Left lung (tissue), 10 donors: ENCODE data around the gene IGSF9. TPM values are rescaled to one million over a fixed set of nuclear protein-coding genes. Genes with fewer than 3 reads are reported as not detected.

ENCODE experiments used
- ATAC-seq: fragments of 200-7000 bp; cut with Tn5 transposase; one replicate; pipeline ENCODE4 v1.9.1; 2020; ENCODE audit warnings: moderate library complexity
- DNase-seq, 4 donors: peaks; one replicate each; pipeline ENCODE4 v3.0.0-alpha.2; 2013 to 2020
- H3K27ac ChIP-seq, 2 donors: fragments of 200-600 bp; sonication (generic) in 1 of 2; one replicate each; pipeline versions ENCODE4 v1.5.0 to v1.8.0; 2020 to 2021
- H3K27me3 ChIP-seq, 2 donors: fragments of 200-600 bp; sonication (generic) in 1 of 2; one replicate each; pipeline versions ENCODE4 v1.5.0 to v1.8.0; 2020 to 2021
- H3K36me3 ChIP-seq, 2 donors: fragments of 200-600 bp; sonication (generic) in 1 of 2; one replicate each; pipeline versions ENCODE4 v1.5.0 to v1.8.0; 2020 to 2021
- H3K4me1 ChIP-seq, 2 donors: fragments of 200-600 bp; one replicate each; pipeline ENCODE4 v1.8.0; 2021
- H3K4me3 ChIP-seq, 2 donors: fragments of 200-600 bp; sonication (generic) in 1 of 2; one replicate each; pipeline versions ENCODE4 v1.5.0 to v1.8.0; 2020 to 2021; ENCODE audit warnings: mild to moderate bottlenecking in 1 of 2
- H3K9me3 ChIP-seq, 2 donors: fragments of 200-600 bp; sonication (generic) in 1 of 2; one replicate each; pipeline versions ENCODE4 v1.5.0 to v1.8.0; 2020 to 2021
- CTCF ChIP-seq, 2 donors: fragments of 200-600 bp; sonication (generic) in 1 of 2; IDR thresholded peaks; one replicate each; pipeline versions ENCODE4 v1.5.0 to v1.8.0; 2021; ENCODE audit warnings: antibody characterized with exemption in 2 of 2
- intact Hi-C, 2 donors: fragments of 100-400 bp; cut with DNase I; formaldehyde crosslinking; loops; one replicate each; pipeline versions ENCODE4 v1.11.2 to v1.14.2; 2022
- polyA plus RNA-seq, 6 donors: library from polyadenylated mRNA; unstranded; fragments of 120-200 nt; gene quantifications; one replicate each; pipeline ENCODE4 v1.2.1, GENCODE V29; 2013; ENCODE audit not compliant: insufficient read length in 6 of 6
- total RNA-seq, 2 donors: library from RNA; stranded (reverse); fragmentation: NEBNext Ultra II Directional; extraction: Animal tissue kit (Norgen Biotek cat#: 25700); gene quantifications; one replicate each; pipeline ENCODE4 v1.2.1, GENCODE V29; 2021
- donor health status: DM: no; HTN: yes; CAD: no.
- donor health status: DM: no; HTN: no; CAD: no.

Gene IGSF9
- total and polyA plus RNA-seq, 8 donors: 2.8 to 16.9 (median 13.6) TPM

- H3K4me1 ChIP-seq: no peaks in the 10 kb centered on the region
- H3K27me3 ChIP-seq: peaks cover 0 to 14% of the 10 kb centered on the region in 2 donors
- ATAC-seq (no peak), DNase-seq (no peak)
- no peak overlapping the region for H3K27ac ChIP-seq
- no peaks in the 10 kb centered on the region for H3K9me3 ChIP-seq
- H3K4me3 ChIP-seq: no peak overlapping the region
- no peaks in the 10 kb centered on the region for H3K36me3 ChIP-seq
- TF ChIP-seq CTCF (IDR thresholded peaks at IDR 0.05): no peak
- intact Hi-C loops: no loop called here
These were observed 10.0 kb upstream of the IGSF9 start for GRCh38 chr1:159955456-159955855.

GRCh38 chr1:159953536-159954515 is 8.4 kb upstream of the IGSF9 start, which contains the start of gene SLAMF9:
Gene SLAMF9 (minus strand): TSS chr1:159954237. CDS start chr1:159954137, 100 bp downstream.
- DNase-seq (no peak), ATAC-seq (peak; percentile 66)
- TF ChIP-seq CTCF (IDR thresholded peaks at IDR 0.05): no peak
- no peaks in the 10 kb centered on the region for H3K9me3 ChIP-seq
- intact Hi-C loops: no loop called here
- H3K27ac ChIP-seq: no peak within 1 kb of the TSS
- H3K4me1 ChIP-seq: peaks cover 0 to 6% of the 10 kb centered on the region in 2 donors
- no peaks in the 10 kb centered on the region for H3K36me3 ChIP-seq
- H3K4me3 ChIP-seq: no peak within 1 kb of the TSS
- peaks cover 0 to 14% of the 10 kb centered on the region in 2 donors for H3K27me3 ChIP-seq

GRCh38 chr1:159952932-159953331 is 7.5 kb upstream of the IGSF9 start:
- Histone ChIP-seq H3K36me3 (no peaks in the 10 kb centered on the region), H3K9me3 (no peaks in the 10 kb centered on the region), H3K4me1 (peaks cover 0 to 6% of the 10 kb centered on the region in 2 donors), H3K27ac (no peak overlapping the region), H3K4me3 (no peak overlapping the region), H3K27me3 (peaks cover 0 to 14% of the 10 kb centered on the region in 2 donors)
- ATAC-seq (no peak), DNase-seq (no peak)
- no peak for TF ChIP-seq CTCF (IDR thresholded peaks at IDR 0.05)
- intact Hi-C loops: no loop called here

- no peak overlapping the region for H3K27ac ChIP-seq
- intact Hi-C loops: no loop called here
- no peak for TF ChIP-seq CTCF (IDR thresholded peaks at IDR 0.05)
- peaks cover 0 to 6% of the 10 kb centered on the region in 2 donors for H3K4me1 ChIP-seq
- no peak for ATAC-seq
- H3K36me3 ChIP-seq: no peaks in the 10 kb centered on the region
- no peak for DNase-seq
- no peaks in the 10 kb centered on the region for H3K9me3 ChIP-seq
- H3K27me3 ChIP-seq: peaks cover 0 to 17% of the 10 kb centered on the region in 2 donors
- no peak overlapping the region for H3K4me3 ChIP-seq
These were observed 6.1 kb upstream of the IGSF9 start for GRCh38 chr1:159951551-159951950.

GRCh38 chr1:159951016-159951415 is 5.6 kb upstream of the IGSF9 start:
- Histone ChIP-seq H3K4me1 (peaks cover 0 to 6% of the 10 kb centered on the region in 2 donors), H3K4me3 (no peak overlapping the region), H3K9me3 (no peaks in the 10 kb centered on the region), H3K36me3 (no peaks in the 10 kb centered on the region), H3K27ac (no peak overlapping the region), H3K27me3 (peaks cover 0 to 23% of the 10 kb centered on the region in 2 donors)
- no peak for ATAC-seq
- intact Hi-C loops: no loop called here
- DNase-seq: no peak
- no peak for TF ChIP-seq CTCF (IDR thresholded peaks at IDR 0.05)
